MM.1S (cell line): ENCODE data around the gene MLC1.
"Not testable (repeated sequence)": the region's sequence is repeated elsewhere in the genome, so short reads cannot be mapped to it uniquely, and the experiment has no call there.

Experiments
- CTCF ChIP-seq: fragments of 300-600 bp; sonication (generic); IDR thresholded peaks from 2 replicates; pipeline ENCODE4 v1.5.1; 2016; ENCODE audit warnings: antibody characterized with exemption, low read length, mixed read lengths
- EZH2 ChIP-seq: fragments of 300-600 bp; sonication (generic); optimal IDR thresholded peaks from 2 replicates; pipeline ENCODE3; 2017; ENCODE audit warnings: low read depth, mild to moderate bottlenecking, antibody characterized with exemption, low read length, mixed read lengths
- EZH2phosphoT487 ChIP-seq: fragments of 300-600 bp; sonication (generic); IDR thresholded peaks from 2 replicates; pipeline ENCODE4 v1.6.1; 2018; ENCODE audit warnings: antibody characterized with exemption, low read length

DNA sequence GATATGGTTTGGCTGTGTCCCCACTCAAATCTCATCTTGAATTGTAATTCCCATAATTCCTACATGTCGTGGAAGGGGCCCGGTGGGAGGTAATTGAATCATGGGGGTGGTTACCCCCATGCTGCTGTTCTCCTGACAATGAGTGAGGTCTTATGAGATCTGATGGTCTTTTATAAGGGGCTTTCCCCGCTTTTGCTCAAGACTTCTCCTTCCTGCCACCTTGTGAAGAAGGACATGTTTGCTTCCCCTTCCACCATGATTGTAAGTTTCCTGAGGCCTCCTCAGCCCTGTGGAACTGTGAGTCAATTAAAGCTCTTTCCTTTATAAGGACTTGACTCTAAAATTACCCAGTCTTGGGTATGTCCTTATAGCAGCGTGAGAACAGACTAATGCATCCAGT is 1.7 kb upstream of the MLC1 start:
- not testable (repeated sequence) for TF ChIP-seq EZH2, CTCF, EZH2phosphoT487
